GM12878 (cell line): Measurements from ENCODE around the gene CD86.

Source experiments
- BRCA1 ChIP-seq: IDR thresholded peaks from 2 replicates; pipeline ENCODE4 v1.6.1; 2011; ENCODE audit warnings: low read depth, low read length, improper control_type of control experiment
- CBX5 ChIP-seq: sonication (generic); IDR thresholded peaks from 2 replicates; pipeline ENCODE4 v1.6.1; 2016; ENCODE audit warnings: low read depth, moderate library complexity, mild to moderate bottlenecking, inconsistent platforms
- CHD4 ChIP-seq: fragments of 200-600 bp; sonication (generic); IDR thresholded peaks from 2 replicates; pipeline ENCODE4 v1.6.1; 2016; ENCODE audit warnings: mild to moderate bottlenecking
- JUND ChIP-seq: IDR thresholded peaks from 2 replicates; pipeline ENCODE4 v1.6.1; 2012; ENCODE audit warnings: low read depth, mild to moderate bottlenecking, low read length, improper control_type of control experiment, moderate library complexity
- POLR2AphosphoS2 ChIP-seq: IDR thresholded peaks from 2 replicates; pipeline ENCODE4 v1.6.1; 2011; ENCODE audit warnings: low read depth, mild to moderate bottlenecking, low read length, improper control_type of control experiment, moderate library complexity
- TF ChIP-seq, protein P1 (sequence below), 3 experiments: IDR thresholded peaks in 2 of 3; conservative IDR thresholded peaks in 1 of 3; 2 replicates each; pipeline ENCODE4 v1.5.1; 2011; ENCODE audit warnings: low read depth in 3 of 3, low read length in 3 of 3, mild to moderate bottlenecking in 3 of 3, control low read depth in 2 of 3, moderate library complexity in 2 of 3, inconsistent platforms in 1 of 3, mixed read lengths in 1 of 3; ENCODE audit not compliant: control insufficient read depth in 2 of 3, insufficient read depth in 1 of 3; ENCODE audit errors: extremely low read depth in 1 of 3

GRCh38 chr3:122082357-122082756, 27.2 kb downstream of the CD86 start:
- TF ChIP-seq POLR2AphosphoS2: no peak
- TF ChIP-seq, protein P1, sequence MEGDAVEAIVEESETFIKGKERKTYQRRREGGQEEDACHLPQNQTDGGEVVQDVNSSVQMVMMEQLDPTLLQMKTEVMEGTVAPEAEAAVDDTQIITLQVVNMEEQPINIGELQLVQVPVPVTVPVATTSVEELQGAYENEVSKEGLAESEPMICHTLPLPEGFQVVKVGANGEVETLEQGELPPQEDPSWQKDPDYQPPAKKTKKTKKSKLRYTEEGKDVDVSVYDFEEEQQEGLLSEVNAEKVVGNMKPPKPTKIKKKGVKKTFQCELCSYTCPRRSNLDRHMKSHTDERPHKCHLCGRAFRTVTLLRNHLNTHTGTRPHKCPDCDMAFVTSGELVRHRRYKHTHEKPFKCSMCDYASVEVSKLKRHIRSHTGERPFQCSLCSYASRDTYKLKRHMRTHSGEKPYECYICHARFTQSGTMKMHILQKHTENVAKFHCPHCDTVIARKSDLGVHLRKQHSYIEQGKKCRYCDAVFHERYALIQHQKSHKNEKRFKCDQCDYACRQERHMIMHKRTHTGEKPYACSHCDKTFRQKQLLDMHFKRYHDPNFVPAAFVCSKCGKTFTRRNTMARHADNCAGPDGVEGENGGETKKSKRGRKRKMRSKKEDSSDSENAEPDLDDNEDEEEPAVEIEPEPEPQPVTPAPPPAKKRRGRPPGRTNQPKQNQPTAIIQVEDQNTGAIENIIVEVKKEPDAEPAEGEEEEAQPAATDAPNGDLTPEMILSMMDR (IDR thresholded peaks at IDR 0.05 in 2 of 3, conservative IDR thresholded peaks at IDR 0.05 in 1 of 3; ENCODE audit: control insufficient read depth in 2 of 3, extremely low read depth in 1 of 3, insufficient read depth in 1 of 3, low read depth in 3 of 3, low read length in 3 of 3): no peak
- no peak for TF ChIP-seq CBX5
- TF ChIP-seq JUND: no peak
- TF ChIP-seq CHD4: no peak
- TF ChIP-seq BRCA1: no peak
